Fibroblast of lung (primary cell): ENCODE data around the gene ABCA7.

Experiments
- EZH2 ChIP-seq: IDR thresholded peaks from 2 replicates; pipeline ENCODE4 v1.5.1; 2012; ENCODE audit warnings: low read length, control low read depth, mild to moderate bottlenecking; ENCODE audit errors: missing control alignments
- TF ChIP-seq, protein P1 (sequence below), 2 donors: IDR thresholded peaks in 1 of 2; conservative IDR thresholded peaks in 1 of 2; 1 replicate in 1 of 2; 2 replicates in 1 of 2; pipeline ENCODE4 v1.5.1; 2011 to 2012; ENCODE audit warnings: low read length in 2 of 2, control low read depth in 1 of 2, inconsistent platforms in 1 of 2, low read depth in 1 of 2, mild to moderate bottlenecking in 1 of 2

GRCh38 chr19:1113030-1113985 is 73.4 kb downstream of the ABCA7 start:
- TF ChIP-seq, protein P1, sequence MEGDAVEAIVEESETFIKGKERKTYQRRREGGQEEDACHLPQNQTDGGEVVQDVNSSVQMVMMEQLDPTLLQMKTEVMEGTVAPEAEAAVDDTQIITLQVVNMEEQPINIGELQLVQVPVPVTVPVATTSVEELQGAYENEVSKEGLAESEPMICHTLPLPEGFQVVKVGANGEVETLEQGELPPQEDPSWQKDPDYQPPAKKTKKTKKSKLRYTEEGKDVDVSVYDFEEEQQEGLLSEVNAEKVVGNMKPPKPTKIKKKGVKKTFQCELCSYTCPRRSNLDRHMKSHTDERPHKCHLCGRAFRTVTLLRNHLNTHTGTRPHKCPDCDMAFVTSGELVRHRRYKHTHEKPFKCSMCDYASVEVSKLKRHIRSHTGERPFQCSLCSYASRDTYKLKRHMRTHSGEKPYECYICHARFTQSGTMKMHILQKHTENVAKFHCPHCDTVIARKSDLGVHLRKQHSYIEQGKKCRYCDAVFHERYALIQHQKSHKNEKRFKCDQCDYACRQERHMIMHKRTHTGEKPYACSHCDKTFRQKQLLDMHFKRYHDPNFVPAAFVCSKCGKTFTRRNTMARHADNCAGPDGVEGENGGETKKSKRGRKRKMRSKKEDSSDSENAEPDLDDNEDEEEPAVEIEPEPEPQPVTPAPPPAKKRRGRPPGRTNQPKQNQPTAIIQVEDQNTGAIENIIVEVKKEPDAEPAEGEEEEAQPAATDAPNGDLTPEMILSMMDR (conservative IDR thresholded peaks at IDR 0.05 in 1 of 2, IDR thresholded peaks at IDR 0.05 in 1 of 2; ENCODE audit: low read depth in 1 of 2, low read length in 2 of 2), result peak; percentile 62 to 75
- TF ChIP-seq EZH2, result no peak
